ENCODE measurements around the gene EMID1. TPM values are rescaled to one million over a fixed set of nuclear protein-coding genes. Genes with fewer than 3 reads are reported as not detected.
"Not testable (repeated sequence)": the region's sequence is repeated elsewhere in the genome, so short reads cannot be mapped to it uniquely, and the experiment has no call there.

Gene EMID1
- total RNA-seq, 2 donors from 2014 or later, result 0.52 to 1.8 TPM

GRCh38 chr22:29224121-29224858 lies 18.6 kb downstream of the EMID1 start:
- intact Hi-C loops (cut with DNase I), result loop anchor here in 1 of 2 donors (10.0 kb wide), 1 partner anchor 59 kb away; no protein-coding TSS in a partner anchor
- peak; percentile 18 to 62 for ATAC-seq
- DNase-seq, result peak; percentile 44

- ATAC-seq, result peak; percentile 3 to 5
- intact Hi-C loops (cut with DNase I), result loop anchor here in 1 of 2 donors (10.0 kb wide), 1 partner anchor 60 kb away; no protein-coding TSS in a partner anchor
- DNase-seq, result no peak
Observed at GRCh38 chr22:29224859-29225410, 19.2 kb downstream of the EMID1 start.

- intact Hi-C loops (cut with DNase I), result loop anchor here in 1 of 2 donors (10.0 kb wide), 1 partner anchor 61 kb away; no protein-coding TSS in a partner anchor
- DNase-seq (peak; percentile 69), ATAC-seq (peak; percentile 69 to 83)
Observed at GRCh38 chr22:29225422-29226090, 19.9 kb downstream of the EMID1 start.

- ATAC-seq (no peak), DNase-seq (no peak)
- intact Hi-C loops (cut with DNase I), result loop anchor here in 1 of 2 donors (10.0 kb wide), 1 partner anchor 62 kb away; no protein-coding TSS in a partner anchor
Observed at GRCh38 chr22:29226351-29226981, 20.8 kb downstream of the EMID1 start.

- no peak for DNase-seq
- intact Hi-C loops (cut with DNase I), result no loop called here
- ATAC-seq, result no peak
Observed at GRCh38 chr22:29230972-29231875, 25.5 kb downstream of the EMID1 start.

- ATAC-seq (peak; percentile 75 to 79), DNase-seq (peak; percentile 54)
- intact Hi-C loops (cut with DNase I), result no loop called here
Observed at GRCh38 chr22:29231971-29232959, 26.6 kb downstream of the EMID1 start.

GRCh38 chr22:29233277-29233877 lies 27.7 kb downstream of the EMID1 start:
- intact Hi-C loops (cut with DNase I), result no loop called here
- no peak for ATAC-seq
- peak; percentile 2 for DNase-seq

- DNase-seq, ATAC-seq: not testable (repeated sequence)
- intact Hi-C loops (cut with DNase I), result loop anchor here (10.0 kb wide), 2 partner anchors 386 to 636 kb away; no protein-coding TSS in a partner anchor
Observed at GRCh38 chr22:29240481-29240880, 34.8 kb downstream of the EMID1 start.

GRCh38 chr22:29243874-29244446 lies 38.3 kb downstream of the EMID1 start:
- DNase-seq, result no peak
- intact Hi-C loops (cut with DNase I), result loop anchor here (10.0 kb wide), 2 partner anchors 389 to 639 kb away; no protein-coding TSS in a partner anchor
- no peak for ATAC-seq

- ATAC-seq (peak in 1 of 2 donors; percentile 22), DNase-seq (no peak)
- intact Hi-C loops (cut with DNase I), result loop anchor here (5.0 to 10.0 kb wide), 4 partner anchors 93 to 640 kb away; no protein-coding TSS in a partner anchor
Observed at GRCh38 chr22:29244785-29245625, 39.3 kb downstream of the EMID1 start.

GRCh38 chr22:29245626-29246385 lies 40.1 kb downstream of the EMID1 start:
- DNase-seq (peak; percentile 70), ATAC-seq (peak; percentile 93 to 94)
- intact Hi-C loops (cut with DNase I), result loop anchor here (5.0 to 10.0 kb wide), 4 partner anchors 94 to 641 kb away; no protein-coding TSS in a partner anchor

- intact Hi-C loops (cut with DNase I), result loop anchor here (5.0 to 10.0 kb wide), 4 partner anchors 96 to 643 kb away; no protein-coding TSS in a partner anchor
- not testable (repeated sequence) for ATAC-seq, DNase-seq
Observed at GRCh38 chr22:29247891-29248290, 42.2 kb downstream of the EMID1 start.

- DNase-seq (no peak), ATAC-seq (no peak)
- intact Hi-C loops (cut with DNase I), result no loop called here
Observed at GRCh38 chr22:29251265-29251664, 45.6 kb downstream of the EMID1 start.

All from left cardiac atrium (tissue), 4 donors.